Ovary (tissue), 3 donors: ENCODE data around the gene E2F6.

Experiments
- EP300 ChIP-seq: sonication (generic); formaldehyde crosslinking; IDR thresholded peaks from one replicate; pipeline ENCODE4 v1.6.1; 2017; ENCODE audit warnings: antibody characterized with exemption
- POLR2A ChIP-seq: fragments of 450-650 bp; IDR thresholded peaks from one replicate; pipeline ENCODE4 v1.6.1; 2017; ENCODE audit warnings: antibody characterized with exemption, mild to moderate bottlenecking, moderate library complexity
- TF ChIP-seq, protein P1 (sequence below), 3 donors: fragments of 450-650 bp in 2 of 3; fragments of 200-600 bp in 1 of 3; IDR thresholded peaks; one replicate each; pipeline versions ENCODE4 v1.5.1 to v1.8.0; 2016 to 2022; ENCODE audit warnings: antibody characterized with exemption in 3 of 3, mild to moderate bottlenecking in 1 of 3
- donor health status: DM: no; HTN: no; CAD: no.

DNA sequence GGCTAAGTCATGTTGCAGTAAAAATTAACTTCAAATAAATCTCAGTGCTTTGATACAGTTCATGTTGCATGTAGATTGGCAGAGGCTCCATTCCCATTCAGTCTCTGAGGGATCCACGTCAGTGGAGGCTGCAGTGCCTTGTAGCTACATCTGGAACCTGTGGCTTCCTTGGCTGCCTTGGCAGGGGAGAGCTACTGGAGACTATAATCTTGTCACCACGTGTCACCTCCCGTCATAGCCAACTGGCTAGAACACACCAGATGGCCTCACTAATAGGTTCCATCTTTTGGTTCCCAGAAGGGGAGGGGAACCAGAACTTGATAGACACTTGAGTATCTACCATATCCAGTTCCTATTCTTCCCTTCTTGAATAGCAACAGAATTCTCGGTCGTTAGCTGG lies 28.4 kb downstream of the E2F6 start:
- TF ChIP-seq, protein P1, sequence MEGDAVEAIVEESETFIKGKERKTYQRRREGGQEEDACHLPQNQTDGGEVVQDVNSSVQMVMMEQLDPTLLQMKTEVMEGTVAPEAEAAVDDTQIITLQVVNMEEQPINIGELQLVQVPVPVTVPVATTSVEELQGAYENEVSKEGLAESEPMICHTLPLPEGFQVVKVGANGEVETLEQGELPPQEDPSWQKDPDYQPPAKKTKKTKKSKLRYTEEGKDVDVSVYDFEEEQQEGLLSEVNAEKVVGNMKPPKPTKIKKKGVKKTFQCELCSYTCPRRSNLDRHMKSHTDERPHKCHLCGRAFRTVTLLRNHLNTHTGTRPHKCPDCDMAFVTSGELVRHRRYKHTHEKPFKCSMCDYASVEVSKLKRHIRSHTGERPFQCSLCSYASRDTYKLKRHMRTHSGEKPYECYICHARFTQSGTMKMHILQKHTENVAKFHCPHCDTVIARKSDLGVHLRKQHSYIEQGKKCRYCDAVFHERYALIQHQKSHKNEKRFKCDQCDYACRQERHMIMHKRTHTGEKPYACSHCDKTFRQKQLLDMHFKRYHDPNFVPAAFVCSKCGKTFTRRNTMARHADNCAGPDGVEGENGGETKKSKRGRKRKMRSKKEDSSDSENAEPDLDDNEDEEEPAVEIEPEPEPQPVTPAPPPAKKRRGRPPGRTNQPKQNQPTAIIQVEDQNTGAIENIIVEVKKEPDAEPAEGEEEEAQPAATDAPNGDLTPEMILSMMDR (IDR thresholded peaks at IDR 0.05): no peak
- TF ChIP-seq EP300: no peak
- no peak for TF ChIP-seq POLR2A
